ENCODE data around the gene MERTK. TPM values are rescaled to one million over a fixed set of nuclear protein-coding genes. Genes with fewer than 3 reads are reported as not detected.

MERTK gene
- total and polyA plus RNA-seq, 8 donors: 2.8 to 13.9 (median 5.4) TPM

GRCh38 chr2:112010751-112011150, 112.3 kb downstream of the MERTK start:
- WGBS, 2 donors: 89 to 94% methylated on average over 10 of the region's 10 CpGs
- Histone ChIP-seq H3K27ac (no peak overlapping the region), H3K4me1 (no peaks in the 10 kb centered on the region), H3K9me3 (no peaks in the 10 kb centered on the region), H3K4me3 (no peak overlapping the region), H3K27me3 (no peaks in the 10 kb centered on the region), H3K36me3 (peaks cover 0 to 7% (median 0%) of the 10 kb centered on the region in 3 donors)
- TF ChIP-seq CTCF (IDR thresholded peaks at IDR 0.05): no peak
- DNase-seq: no peak
- FAIRE-seq: no peak
- ATAC-seq: no peak
- intact Hi-C loops (cut with DNase I): no loop called here

- Histone ChIP-seq H3K9me3 (no peaks in the 10 kb centered on the region), H3K4me3 (no peak overlapping the region), H3K4me1 (no peaks in the 10 kb centered on the region), H3K36me3 (peaks cover 0 to 7% (median 0%) of the 10 kb centered on the region in 3 donors), H3K27me3 (no peaks in the 10 kb centered on the region), H3K27ac (no peak overlapping the region)
- TF ChIP-seq CTCF (IDR thresholded peaks at IDR 0.05): no peak
- intact Hi-C loops (cut with DNase I): no loop called here
- no peak for ATAC-seq
- WGBS, 2 donors: 68 to 80% methylated on average over 5 of the region's 5 CpGs
- no peak for DNase-seq
- FAIRE-seq: no peak
Observed at GRCh38 chr2:112012556-112012955, 114.1 kb downstream of the MERTK start.

GRCh38 chr2:112018846-112019245, 120.4 kb downstream of the MERTK start:
- ATAC-seq (no peak), DNase-seq (no peak), FAIRE-seq (no peak)
- 89% methylated on average over 8 of the region's 8 CpGs for WGBS, 2 donors
- no peak for TF ChIP-seq CTCF (IDR thresholded peaks at IDR 0.05)
- Histone ChIP-seq H3K36me3 (peaks cover 0 to 4% (median 0%) of the 10 kb centered on the region in 3 donors), H3K27ac (no peak overlapping the region), H3K4me1 (no peaks in the 10 kb centered on the region), H3K27me3 (no peaks in the 10 kb centered on the region), H3K9me3 (no peaks in the 10 kb centered on the region), H3K4me3 (no peak overlapping the region)
- intact Hi-C loops (cut with DNase I): no loop called here

- no peak overlapping the region for H3K27ac ChIP-seq
- FAIRE-seq (no peak), DNase-seq (no peak), ATAC-seq (no peak)
- H3K4me1 ChIP-seq: no peaks in the 10 kb centered on the region
- TF ChIP-seq CTCF (IDR thresholded peaks at IDR 0.05): no peak
- H3K4me3 ChIP-seq: no peak overlapping the region
- H3K27me3 ChIP-seq: no peaks in the 10 kb centered on the region
- WGBS, 2 donors: 70 to 75% methylated on average over 4 of the region's 4 CpGs
- peaks cover 0 to 4% (median 0%) of the 10 kb centered on the region in 3 donors for H3K36me3 ChIP-seq
- H3K9me3 ChIP-seq: no peaks in the 10 kb centered on the region
- intact Hi-C loops (cut with DNase I): no loop called here
Observed at GRCh38 chr2:112019569-112019982, 121.2 kb downstream of the MERTK start.

- intact Hi-C loops (cut with DNase I): loop anchor here in 1 of 3 donors (10.0 kb wide), 1 partner anchor 56 kb away; no protein-coding TSS in a partner anchor
- Histone ChIP-seq H3K4me1 (no peaks in the 10 kb centered on the region), H3K27me3 (no peaks in the 10 kb centered on the region), H3K4me3 (no peak overlapping the region), H3K36me3 (peaks cover 0 to 4% (median 0%) of the 10 kb centered on the region in 3 donors), H3K27ac (no peak overlapping the region), H3K9me3 (no peaks in the 10 kb centered on the region)
- TF ChIP-seq CTCF (IDR thresholded peaks at IDR 0.05): no peak
- DNase-seq (no peak), FAIRE-seq (no peak), ATAC-seq (no peak)
- 79 to 95% methylated on average over 3 of the region's 3 CpGs for WGBS, 2 donors
Observed at GRCh38 chr2:112020561-112020960, 122.2 kb downstream of the MERTK start.

All from pancreas (tissue), 10 donors.